Testis (tissue), 2 donors: ENCODE results near the gene KLHDC4.

Experiments used
- POLR2A ChIP-seq: fragments of 450-650 bp; IDR thresholded peaks from one replicate; pipeline ENCODE4 v1.6.1; 2017; ENCODE audit warnings: antibody characterized with exemption, mild to moderate bottlenecking, moderate library complexity
- TF ChIP-seq, protein P1 (sequence below), 3 experiments: fragments of 450-650 bp in 2 of 3; fragments of 200-600 bp in 1 of 3; sonication (generic) in 1 of 3; IDR thresholded peaks; one replicate each; pipeline ENCODE4 v1.5.1; 2016 to 2019; ENCODE audit warnings: antibody characterized with exemption in 3 of 3, mild to moderate bottlenecking in 2 of 3, moderate library complexity in 1 of 3

DNA sequence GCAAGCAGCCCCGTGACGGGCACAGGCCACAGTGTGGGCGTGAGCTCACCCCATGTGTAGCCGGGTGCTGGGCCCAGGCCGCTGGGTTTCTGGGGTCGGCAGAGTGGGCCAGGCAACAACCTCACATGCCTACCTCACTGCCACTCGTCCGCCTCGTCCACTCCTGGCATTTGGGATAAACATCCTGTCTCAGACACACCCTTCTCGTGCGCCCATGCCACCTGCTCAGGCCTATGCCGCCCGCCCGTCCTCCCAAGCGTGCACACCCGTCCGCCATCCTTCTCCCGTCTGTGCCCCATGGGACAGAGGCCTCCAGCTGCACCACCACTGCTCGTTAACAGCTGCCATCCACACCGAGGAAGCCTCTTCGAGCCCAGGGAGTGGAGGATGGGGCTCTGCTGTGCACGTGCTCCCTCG is 64.3 kb downstream of the KLHDC4 start:
- no peak for TF ChIP-seq POLR2A
- TF ChIP-seq, protein P1, sequence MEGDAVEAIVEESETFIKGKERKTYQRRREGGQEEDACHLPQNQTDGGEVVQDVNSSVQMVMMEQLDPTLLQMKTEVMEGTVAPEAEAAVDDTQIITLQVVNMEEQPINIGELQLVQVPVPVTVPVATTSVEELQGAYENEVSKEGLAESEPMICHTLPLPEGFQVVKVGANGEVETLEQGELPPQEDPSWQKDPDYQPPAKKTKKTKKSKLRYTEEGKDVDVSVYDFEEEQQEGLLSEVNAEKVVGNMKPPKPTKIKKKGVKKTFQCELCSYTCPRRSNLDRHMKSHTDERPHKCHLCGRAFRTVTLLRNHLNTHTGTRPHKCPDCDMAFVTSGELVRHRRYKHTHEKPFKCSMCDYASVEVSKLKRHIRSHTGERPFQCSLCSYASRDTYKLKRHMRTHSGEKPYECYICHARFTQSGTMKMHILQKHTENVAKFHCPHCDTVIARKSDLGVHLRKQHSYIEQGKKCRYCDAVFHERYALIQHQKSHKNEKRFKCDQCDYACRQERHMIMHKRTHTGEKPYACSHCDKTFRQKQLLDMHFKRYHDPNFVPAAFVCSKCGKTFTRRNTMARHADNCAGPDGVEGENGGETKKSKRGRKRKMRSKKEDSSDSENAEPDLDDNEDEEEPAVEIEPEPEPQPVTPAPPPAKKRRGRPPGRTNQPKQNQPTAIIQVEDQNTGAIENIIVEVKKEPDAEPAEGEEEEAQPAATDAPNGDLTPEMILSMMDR (IDR thresholded peaks at IDR 0.05): no peak
